Mammary epithelial cell (primary cell): ENCODE results near the gene EEF1A2.

Experiments used
- CTCF ChIP-seq, 2 donors: IDR thresholded peaks in 1 of 2; conservative IDR thresholded peaks in 1 of 2; 2 replicates each; pipeline ENCODE4 v1.5.1; 2011 to 2012; ENCODE audit warnings: inconsistent platforms in 2 of 2, low read length in 2 of 2, mild to moderate bottlenecking in 2 of 2, control low read depth in 1 of 2, low read depth in 1 of 2; ENCODE audit not compliant: insufficient read depth in 1 of 2; ENCODE audit errors: extremely low read depth in 1 of 2
- EZH2 ChIP-seq: IDR thresholded peaks from 2 replicates; pipeline ENCODE4 v1.6.1; 2012; ENCODE audit warnings: low read length, inconsistent platforms, borderline replicate concordance

- TF ChIP-seq EZH2, result no peak
- TF ChIP-seq CTCF (conservative IDR thresholded peaks at IDR 0.05 in 1 of 2, IDR thresholded peaks at IDR 0.05 in 1 of 2; ENCODE audit: extremely low read depth in 1 of 2, insufficient read depth in 1 of 2, low read depth in 1 of 2, low read length in 2 of 2), result no peak
Observed at GRCh38 chr20:63548542-63548941, 49.7 kb upstream of the EEF1A2 start.
